Esophagus mucosa (tissue), 1 donor: ENCODE results near the gene EPS15. TPM values are rescaled to one million over a fixed set of nuclear protein-coding genes. Genes with fewer than 3 reads are reported as not detected.
"Not testable (repeated sequence)": the region's sequence is repeated elsewhere in the genome, so short reads cannot be mapped to it uniquely, and the experiment has no call there.

Experiments
- ATAC-seq: fragments of 200-7000 bp; cut with Tn5 transposase; one replicate; pipeline ENCODE4 v1.9.1; 2020
- total RNA-seq: library from RNA; stranded (reverse); gene quantifications from one replicate; pipeline ENCODE4 v1.2.4, GENCODE V29; 2023
- donor health status: DM: yes; HTN: yes; CAD: no.

EPS15 gene
- total RNA-seq, 1 donor from 2014 or later = 33.1 TPM

- ATAC-seq = no peak
These were observed 4.3 kb downstream of the EPS15 start for GRCh38 chr1:51514733-51515132.

GRCh38 chr1:51512606-51513005 is 6.5 kb downstream of the EPS15 start:
- ATAC-seq = no peak

GRCh38 chr1:51512120-51512519 is 6.9 kb downstream of the EPS15 start:
- no peak for ATAC-seq

- no peak for ATAC-seq
These were observed 9.3 kb downstream of the EPS15 start for GRCh38 chr1:51509773-51510172.

- ATAC-seq = peak; percentile 36
These were observed 12.5 kb downstream of the EPS15 start for GRCh38 chr1:51506537-51506936.

GRCh38 chr1:51504806-51505525 is 14.1 kb downstream of the EPS15 start:
- ATAC-seq = no peak

GRCh38 chr1:51501218-51501630 is 17.8 kb downstream of the EPS15 start:
- not testable (repeated sequence) for ATAC-seq

- ATAC-seq = no peak
These were observed 19.4 kb downstream of the EPS15 start for GRCh38 chr1:51499694-51500093.

- no peak for ATAC-seq
These were observed 20.1 kb downstream of the EPS15 start for GRCh38 chr1:51498924-51499323.

- ATAC-seq = no peak
These were observed 21.7 kb downstream of the EPS15 start for GRCh38 chr1:51497340-51497739.

GRCh38 chr1:51494138-51494830 is 24.8 kb downstream of the EPS15 start:
- no peak for ATAC-seq

- ATAC-seq = peak; percentile 63
These were observed 27.7 kb downstream of the EPS15 start for GRCh38 chr1:51491166-51491981.

- no peak for ATAC-seq
These were observed 29.6 kb downstream of the EPS15 start for GRCh38 chr1:51489472-51489871.

- ATAC-seq = peak; percentile 18
These were observed 30.6 kb downstream of the EPS15 start for GRCh38 chr1:51488372-51489050.

- ATAC-seq = no peak
These were observed 31.4 kb downstream of the EPS15 start for GRCh38 chr1:51487628-51488027.

- no peak for ATAC-seq
These were observed 34.5 kb downstream of the EPS15 start for GRCh38 chr1:51484591-51484990.

- ATAC-seq = no peak
These were observed 36.2 kb downstream of the EPS15 start for GRCh38 chr1:51482881-51483280.

GRCh38 chr1:51474832-51475620 is 44.0 kb downstream of the EPS15 start:
- not testable (repeated sequence) for ATAC-seq

- ATAC-seq = no peak
These were observed 45.5 kb downstream of the EPS15 start for GRCh38 chr1:51473331-51474115.

- ATAC-seq = no peak
These were observed 46.7 kb downstream of the EPS15 start for GRCh38 chr1:51472359-51472758.

GRCh38 chr1:51469518-51469917 is 49.5 kb downstream of the EPS15 start:
- no peak for ATAC-seq
